HEK293 (cell line): ENCODE measurements around the gene ATG12.

Experiments
- CTCF ChIP-seq: fragments of 450-650 bp; formaldehyde crosslinking; IDR thresholded peaks from 2 replicates; pipeline ENCODE4 v1.5.1; 2016; ENCODE audit warnings: missing biosample characterization, missing genetic modification characterization
- ZSCAN23 ChIP-seq: fragments of 450-650 bp; formaldehyde crosslinking; IDR thresholded peaks from 2 replicates; pipeline ENCODE4 v1.5.1; 2016; ENCODE audit warnings: missing biosample characterization, missing genetic modification characterization

- TF ChIP-seq CTCF (tag by site-specific recombination) (no peak), ZSCAN23 (tag by site-specific recombination) (no peak)
Observed at GRCh38 chr5:115815006-115815692, 26.2 kb downstream of the ATG12 start.
